Measurements from ENCODE around the gene INHBB. TPM values are rescaled to one million over a fixed set of nuclear protein-coding genes. Genes with fewer than 3 reads are reported as not detected.

Gene INHBB
- polyA plus RNA-seq, 1 donor from 2014 or later: not detected

DNA sequence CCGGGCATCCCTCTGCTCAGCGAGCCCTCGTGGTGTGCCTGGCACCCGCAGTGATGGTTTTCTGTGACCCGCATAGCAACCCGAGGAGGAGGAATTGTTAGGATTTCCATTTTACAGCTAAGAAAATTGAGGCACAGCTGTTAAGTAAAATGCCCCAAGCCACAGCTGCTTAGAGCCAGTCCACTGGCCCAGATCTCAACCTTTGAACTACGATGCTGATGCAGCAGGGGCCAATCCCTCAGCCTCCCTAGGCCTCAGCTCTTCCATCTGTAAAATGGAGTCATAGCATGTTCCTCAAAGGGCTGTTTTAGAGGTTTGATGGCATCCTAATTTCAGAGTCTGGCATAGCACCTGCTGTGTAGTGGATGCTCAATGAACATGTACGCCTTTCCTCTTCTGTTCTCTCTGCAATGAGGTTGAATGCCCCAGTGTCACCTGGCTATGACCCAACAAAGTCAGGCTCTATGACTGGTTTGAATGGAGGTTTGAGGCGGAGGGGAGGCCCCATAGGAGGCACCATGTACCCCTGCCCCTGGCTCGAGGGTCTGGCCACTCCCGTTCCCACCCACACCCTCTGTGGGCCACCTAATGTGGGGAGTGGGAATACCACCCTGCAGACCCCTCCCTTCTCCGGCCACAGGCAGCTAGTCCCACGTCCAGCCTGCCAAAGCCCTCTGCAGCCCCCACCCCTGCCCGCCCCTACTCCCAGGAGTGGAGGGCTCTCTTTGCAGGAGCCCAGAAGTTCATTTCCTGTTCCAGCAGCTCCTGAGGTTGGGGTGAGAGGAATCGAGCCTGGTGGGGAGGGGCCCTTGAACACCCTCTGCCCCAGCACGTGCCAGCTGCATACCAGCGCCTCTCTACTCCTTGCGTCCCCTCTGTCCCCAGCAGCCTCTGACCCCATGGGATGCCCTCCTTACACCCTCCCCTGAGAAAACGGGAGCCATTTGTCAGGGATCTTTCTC, 31.0 kb downstream of the INHBB start:
- Histone ChIP-seq H3K9me2 (ENCODE audit: insufficient read depth, low read length) (no peaks in the 10 kb centered on the region), H3F3A (ENCODE audit: insufficient read depth, low read length, poor library complexity, severe bottlenecking) (no peaks in the 10 kb centered on the region), H3K9ac (ENCODE audit: low read length) (no peak overlapping the region), H3K79me2 (replicated peaks; ENCODE audit: insufficient read depth, low read length) (no peaks in the 10 kb centered on the region), H4K20me1 (ENCODE audit: insufficient read depth) (no peaks in the 10 kb centered on the region), H2AFZ (ENCODE audit: low read depth, low read length) (no peak overlapping the region), H3K27me3 (ENCODE audit: insufficient read depth, low read depth, low read length) (no peaks in the 10 kb centered on the region), H3K36me3 (ENCODE audit: insufficient read depth, low read length) (no peaks in the 10 kb centered on the region), H3K4me3 (ENCODE audit: low read length) (no peak overlapping the region), H3K9me3 (ENCODE audit: low read length) (no peaks in the 10 kb centered on the region), H3K4me2 (ENCODE audit: low read length) (no peak overlapping the region), H3K27ac (ENCODE audit: low read length) (no peak overlapping the region)
- TF ChIP-seq SMC3 (conservative IDR thresholded peaks at IDR 0.05; ENCODE audit: poor library complexity) (no peak), RAD21 (conservative IDR thresholded peaks at IDR 0.05) (no peak), TAF1 (IDR thresholded peaks at IDR 0.05; ENCODE audit: low read depth) (no peak), EP300 (conservative IDR thresholded peaks at IDR 0.05; ENCODE audit: poor library complexity, severe bottlenecking) (no peak), MXI1 (conservative IDR thresholded peaks at IDR 0.05; ENCODE audit: poor library complexity, severe bottlenecking) (no peak), POLR2AphosphoS5 (IDR thresholded peaks at IDR 0.05) (no peak), EZH2 (IDR thresholded peaks at IDR 0.05; ENCODE audit: borderline replicate concordance, insufficient read depth, low read length, poor library complexity, severe bottlenecking) (no peak)
- TF ChIP-seq, protein P1, sequence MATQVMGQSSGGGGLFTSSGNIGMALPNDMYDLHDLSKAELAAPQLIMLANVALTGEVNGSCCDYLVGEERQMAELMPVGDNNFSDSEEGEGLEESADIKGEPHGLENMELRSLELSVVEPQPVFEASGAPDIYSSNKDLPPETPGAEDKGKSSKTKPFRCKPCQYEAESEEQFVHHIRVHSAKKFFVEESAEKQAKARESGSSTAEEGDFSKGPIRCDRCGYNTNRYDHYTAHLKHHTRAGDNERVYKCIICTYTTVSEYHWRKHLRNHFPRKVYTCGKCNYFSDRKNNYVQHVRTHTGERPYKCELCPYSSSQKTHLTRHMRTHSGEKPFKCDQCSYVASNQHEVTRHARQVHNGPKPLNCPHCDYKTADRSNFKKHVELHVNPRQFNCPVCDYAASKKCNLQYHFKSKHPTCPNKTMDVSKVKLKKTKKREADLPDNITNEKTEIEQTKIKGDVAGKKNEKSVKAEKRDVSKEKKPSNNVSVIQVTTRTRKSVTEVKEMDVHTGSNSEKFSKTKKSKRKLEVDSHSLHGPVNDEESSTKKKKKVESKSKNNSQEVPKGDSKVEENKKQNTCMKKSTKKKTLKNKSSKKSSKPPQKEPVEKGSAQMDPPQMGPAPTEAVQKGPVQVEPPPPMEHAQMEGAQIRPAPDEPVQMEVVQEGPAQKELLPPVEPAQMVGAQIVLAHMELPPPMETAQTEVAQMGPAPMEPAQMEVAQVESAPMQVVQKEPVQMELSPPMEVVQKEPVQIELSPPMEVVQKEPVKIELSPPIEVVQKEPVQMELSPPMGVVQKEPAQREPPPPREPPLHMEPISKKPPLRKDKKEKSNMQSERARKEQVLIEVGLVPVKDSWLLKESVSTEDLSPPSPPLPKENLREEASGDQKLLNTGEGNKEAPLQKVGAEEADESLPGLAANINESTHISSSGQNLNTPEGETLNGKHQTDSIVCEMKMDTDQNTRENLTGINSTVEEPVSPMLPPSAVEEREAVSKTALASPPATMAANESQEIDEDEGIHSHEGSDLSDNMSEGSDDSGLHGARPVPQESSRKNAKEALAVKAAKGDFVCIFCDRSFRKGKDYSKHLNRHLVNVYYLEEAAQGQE (IDR thresholded peaks at IDR 0.05; ENCODE audit: borderline replicate concordance): no peak
- TF ChIP-seq, protein P2, sequence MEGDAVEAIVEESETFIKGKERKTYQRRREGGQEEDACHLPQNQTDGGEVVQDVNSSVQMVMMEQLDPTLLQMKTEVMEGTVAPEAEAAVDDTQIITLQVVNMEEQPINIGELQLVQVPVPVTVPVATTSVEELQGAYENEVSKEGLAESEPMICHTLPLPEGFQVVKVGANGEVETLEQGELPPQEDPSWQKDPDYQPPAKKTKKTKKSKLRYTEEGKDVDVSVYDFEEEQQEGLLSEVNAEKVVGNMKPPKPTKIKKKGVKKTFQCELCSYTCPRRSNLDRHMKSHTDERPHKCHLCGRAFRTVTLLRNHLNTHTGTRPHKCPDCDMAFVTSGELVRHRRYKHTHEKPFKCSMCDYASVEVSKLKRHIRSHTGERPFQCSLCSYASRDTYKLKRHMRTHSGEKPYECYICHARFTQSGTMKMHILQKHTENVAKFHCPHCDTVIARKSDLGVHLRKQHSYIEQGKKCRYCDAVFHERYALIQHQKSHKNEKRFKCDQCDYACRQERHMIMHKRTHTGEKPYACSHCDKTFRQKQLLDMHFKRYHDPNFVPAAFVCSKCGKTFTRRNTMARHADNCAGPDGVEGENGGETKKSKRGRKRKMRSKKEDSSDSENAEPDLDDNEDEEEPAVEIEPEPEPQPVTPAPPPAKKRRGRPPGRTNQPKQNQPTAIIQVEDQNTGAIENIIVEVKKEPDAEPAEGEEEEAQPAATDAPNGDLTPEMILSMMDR (IDR thresholded peaks at IDR 0.05; ENCODE audit: poor library complexity, severe bottlenecking): no peak

DNA sequence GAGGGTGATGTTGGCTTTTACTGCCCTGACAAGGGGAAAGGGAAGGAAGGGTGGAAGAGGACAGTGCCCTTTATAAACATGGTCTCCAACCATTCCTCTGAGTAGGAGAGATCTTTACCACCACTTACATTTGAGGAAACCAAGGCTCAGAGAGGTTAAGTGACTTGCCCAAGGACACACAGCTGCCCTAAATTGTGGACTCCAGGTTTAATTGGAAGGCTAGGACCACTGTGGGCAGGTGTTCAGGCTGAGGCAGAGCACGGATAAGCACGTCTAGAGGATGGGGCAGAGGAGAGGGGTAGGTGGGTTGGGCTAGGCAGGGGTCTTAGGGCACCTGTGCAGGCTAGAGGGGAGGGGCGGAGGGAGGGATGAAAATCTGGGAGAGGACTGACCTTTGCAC, 32.7 kb downstream of the INHBB start:
- Histone ChIP-seq H3K27ac (ENCODE audit: low read length) (no peak overlapping the region), H4K20me1 (ENCODE audit: insufficient read depth) (no peaks in the 10 kb centered on the region), H3K79me2 (replicated peaks; ENCODE audit: insufficient read depth, low read length) (no peaks in the 10 kb centered on the region), H3K9me2 (ENCODE audit: insufficient read depth, low read length) (no peaks in the 10 kb centered on the region), H2AFZ (ENCODE audit: low read depth, low read length) (no peak overlapping the region), H3K9ac (ENCODE audit: low read length) (no peak overlapping the region), H3K27me3 (ENCODE audit: insufficient read depth, low read depth, low read length) (no peaks in the 10 kb centered on the region), H3K4me2 (ENCODE audit: low read length) (no peak overlapping the region), H3K9me3 (ENCODE audit: low read length) (no peaks in the 10 kb centered on the region), H3K4me3 (ENCODE audit: low read length) (no peak overlapping the region), H3F3A (ENCODE audit: insufficient read depth, low read length, poor library complexity, severe bottlenecking) (no peaks in the 10 kb centered on the region), H3K36me3 (ENCODE audit: insufficient read depth, low read length) (no peaks in the 10 kb centered on the region)
- TF ChIP-seq RAD21 (conservative IDR thresholded peaks at IDR 0.05): no peak
- TF ChIP-seq SMC3 (conservative IDR thresholded peaks at IDR 0.05; ENCODE audit: poor library complexity): no peak
- no peak for TF ChIP-seq EP300 (conservative IDR thresholded peaks at IDR 0.05; ENCODE audit: poor library complexity, severe bottlenecking)
- TF ChIP-seq EZH2 (IDR thresholded peaks at IDR 0.05; ENCODE audit: borderline replicate concordance, insufficient read depth, low read length, poor library complexity, severe bottlenecking): no peak
- TF ChIP-seq, protein P2 (IDR thresholded peaks at IDR 0.05; ENCODE audit: poor library complexity, severe bottlenecking): no peak
- TF ChIP-seq, protein P1 (IDR thresholded peaks at IDR 0.05; ENCODE audit: borderline replicate concordance): no peak

Data from neural cell (in vitro differentiated cells).